H1 (cell line): ENCODE results near the gene TEX54. TPM values are rescaled to one million over a fixed set of nuclear protein-coding genes. Genes with fewer than 3 reads are reported as not detected.
A peak's percentile ranks its signal among the peaks of the same experiment; 100 is the strongest.

Experiments
- CTCF ChIA-PET: fragments of 300-600 bp; sonication (Branson Sonifier 250); formaldehyde crosslinking; loops from one replicate; lab custom pipeline; 2021; ENCODE audit not compliant: partially characterized antibody; lab: Charles Lee
- POLR2A ChIA-PET: fragments of 300-600 bp; sonication (Branson Sonifier 250); formaldehyde crosslinking; loops from one replicate; lab custom pipeline; 2021; ENCODE audit warnings: inconsistent platforms; ENCODE audit not compliant: partially characterized antibody; lab: Charles Lee
- DNase-seq, 2 experiments: peaks; one replicate each; pipeline versions ENCODE4 v3.0.0 to v3.0.0-alpha.2; 2010 to 2022; ENCODE audit warnings: low spot score in 2 of 2, low read depth in 1 of 2, mixed read lengths in 1 of 2
- FAIRE-seq: peaks from 2 replicates; lab custom pipeline; 2011; peaks lifted over from hg19 to GRCh38; lab: Jason Lieb, UNC
- H2AFZ ChIP-seq: 2 replicates; pipeline ENCODE4 v1.8.1; 2012; ENCODE audit warnings: low read length, inconsistent platforms
- H2AK5ac ChIP-seq: 2 replicates; pipeline ENCODE4 v1.6.1; 2013; ENCODE audit warnings: low read depth, low read length
- H2BK120ac ChIP-seq: replicated peaks from 2 replicates; pipeline ENCODE3; 2013; ENCODE audit warnings: low read depth, low read length, inconsistent platforms
- H2BK12ac ChIP-seq: 2 replicates; pipeline ENCODE4 v1.6.1; 2013; ENCODE audit warnings: low read depth, low read length
- H2BK15ac ChIP-seq: 2 replicates; pipeline ENCODE4 v1.6.1; 2013; ENCODE audit warnings: low read length
- H2BK20ac ChIP-seq: 2 replicates; pipeline ENCODE4 v1.6.1; 2013; ENCODE audit warnings: low read length
- H2BK5ac ChIP-seq: 2 replicates; pipeline ENCODE4 v1.6.1; 2013; ENCODE audit warnings: low read depth, low read length
- H3K14ac ChIP-seq: 2 replicates; pipeline ENCODE4 v1.6.1; 2013; ENCODE audit warnings: inconsistent platforms; ENCODE audit not compliant: insufficient read length
- H3K18ac ChIP-seq: 2 replicates; pipeline ENCODE4 v1.6.1; 2013; ENCODE audit warnings: low read length; ENCODE audit errors: extremely low read depth
- H3K23ac ChIP-seq: 2 replicates; pipeline ENCODE4 v1.6.1; 2013; ENCODE audit warnings: inconsistent platforms; ENCODE audit not compliant: insufficient read length
- H3K23me2 ChIP-seq: 2 replicates; pipeline ENCODE4 v1.6.1; 2013; ENCODE audit warnings: low read depth, low read length
- H3K27ac ChIP-seq: 2 replicates; pipeline ENCODE4 v1.6.1; 2011; ENCODE audit warnings: low read depth, low read length, inconsistent platforms
- H3K27me3 ChIP-seq, 4 experiments: replicated peaks in 1 of 4; 1 replicate in 1 of 4; 2 replicates in 3 of 4; pipeline versions ENCODE4 v1.6.1 to v1.8.1; 2011 to 2013; ENCODE audit warnings: low read length in 3 of 4, mild to moderate bottlenecking in 3 of 4, inconsistent platforms in 2 of 4, mixed read lengths in 2 of 4, moderate library complexity in 1 of 4; ENCODE audit not compliant: control insufficient read depth in 3 of 4, insufficient read depth in 3 of 4; ENCODE audit errors: extremely low read depth in 1 of 4
- H3K36me3 ChIP-seq, 4 experiments: 2 replicates each; pipeline versions ENCODE4 v1.6.1 to v1.8.1; 2011 to 2013; ENCODE audit warnings: mild to moderate bottlenecking in 4 of 4, low read length in 3 of 4, moderate library complexity in 2 of 4, control low read depth in 1 of 4, inconsistent platforms in 1 of 4; ENCODE audit not compliant: insufficient read depth in 4 of 4, control insufficient read depth in 2 of 4
- H3K4ac ChIP-seq: replicated peaks from 2 replicates; pipeline ENCODE3; 2013; ENCODE audit warnings: low read length, low read depth, mixed read lengths, inconsistent platforms; ENCODE audit not compliant: insufficient read length
- H3K4me1 ChIP-seq, 4 experiments: replicated peaks in 1 of 4; 1 replicate in 1 of 4; 2 replicates in 3 of 4; pipeline versions ENCODE4 v1.6.1 to v1.8.1; 2011 to 2013; ENCODE audit warnings: low read length in 3 of 4, inconsistent platforms in 2 of 4, mixed read lengths in 1 of 4; ENCODE audit not compliant: insufficient read depth in 4 of 4, control insufficient read depth in 3 of 4
- H3K4me2 ChIP-seq, 2 experiments: 2 replicates each; pipeline versions ENCODE4 v1.6.1 to v1.8.1; 2011 to 2013; ENCODE audit warnings: low read depth in 2 of 2, low read length in 2 of 2, control low read depth in 1 of 2, inconsistent platforms in 1 of 2, mild to moderate bottlenecking in 1 of 2; ENCODE audit not compliant: insufficient read depth in 1 of 2
- H3K4me3 ChIP-seq, 4 experiments: fragments of 200-600, 300-600 bp in 1 of 4; sonication (generic), shearing (Covaris generic), sonication (Bioruptor Twin) in 1 of 4; 2 replicates each; pipeline versions ENCODE4 v1.5.1 to v1.8.1; 2011 to 2016; ENCODE audit warnings: low read length in 4 of 4, low read depth in 3 of 4, control low read depth in 2 of 4, inconsistent platforms in 2 of 4, mild to moderate bottlenecking in 2 of 4, mixed read lengths in 1 of 4, moderate library complexity in 1 of 4; ENCODE audit not compliant: insufficient read depth in 2 of 4; ENCODE audit errors: extremely low read depth in 1 of 4
- H3K56ac ChIP-seq: replicated peaks from 2 replicates; pipeline ENCODE3; 2013; ENCODE audit warnings: low read depth, mild to moderate bottlenecking, mixed read lengths, low read length, inconsistent platforms; ENCODE audit not compliant: insufficient read length
- H3K79me1 ChIP-seq: 2 replicates; pipeline ENCODE4 v1.6.1; 2013; ENCODE audit warnings: low read depth, low read length, control low read depth
- H3K79me2 ChIP-seq, 2 experiments: 2 replicates each; pipeline versions ENCODE4 v1.6.1 to v1.8.1; 2012 to 2013; ENCODE audit warnings: low read length in 2 of 2, mild to moderate bottlenecking in 2 of 2, inconsistent platforms in 1 of 2; ENCODE audit not compliant: insufficient read depth in 2 of 2, control insufficient read depth in 1 of 2
- H3K9ac ChIP-seq, 4 experiments: replicated peaks in 1 of 4; 1 replicate in 1 of 4; 2 replicates in 3 of 4; pipeline versions ENCODE4 v1.6.1 to v1.8.1; 2011 to 2013; ENCODE audit warnings: low read depth in 3 of 4, low read length in 3 of 4, control low read depth in 2 of 4, mild to moderate bottlenecking in 2 of 4, moderate library complexity in 2 of 4, inconsistent platforms in 1 of 4; ENCODE audit errors: extremely low read depth in 1 of 4
- H3K9me3 ChIP-seq, 2 experiments: 2 replicates each; pipeline versions ENCODE4 v1.6.1 to v1.8.1; 2012 to 2013; ENCODE audit warnings: mild to moderate bottlenecking in 2 of 2, moderate library complexity in 2 of 2, control low read depth in 1 of 2, inconsistent platforms in 1 of 2, low read depth in 1 of 2, low read length in 1 of 2, mixed read lengths in 1 of 2; ENCODE audit not compliant: insufficient read depth in 2 of 2
- H4K20me1 ChIP-seq, 2 experiments: replicated peaks in 1 of 2; 2 replicates each; pipeline versions ENCODE3 to v1.8.1; 2011 to 2013; ENCODE audit warnings: inconsistent platforms in 2 of 2, low read length in 2 of 2, mild to moderate bottlenecking in 1 of 2; ENCODE audit not compliant: insufficient read depth in 2 of 2, control insufficient read depth in 1 of 2
- H4K5ac ChIP-seq: 2 replicates; pipeline ENCODE4 v1.6.1; 2013; ENCODE audit warnings: low read length, low read depth, mixed read lengths, inconsistent platforms; ENCODE audit not compliant: insufficient read length
- H4K8ac ChIP-seq: 2 replicates; pipeline ENCODE4 v1.8.0; 2013; ENCODE audit warnings: mild to moderate bottlenecking, moderate library complexity, low read length, inconsistent platforms; ENCODE audit not compliant: insufficient read depth; ENCODE audit errors: extremely low read depth
- H4K91ac ChIP-seq: replicated peaks from 2 replicates; pipeline ENCODE3; 2013; ENCODE audit warnings: low read length, mixed read lengths, inconsistent platforms; ENCODE audit not compliant: insufficient read length
- POLR2A ChIP-seq, 2 experiments: IDR thresholded peaks; 1 replicate in 1 of 2; 2 replicates in 1 of 2; pipeline ENCODE4 v1.6.1; 2011; ENCODE audit warnings: low read depth in 2 of 2, low read length in 2 of 2, mild to moderate bottlenecking in 2 of 2; ENCODE audit errors: control extremely low read depth in 1 of 2
- SAP30 ChIP-seq: fragments of 300-600 bp; sonication (generic); IDR thresholded peaks from 2 replicates; pipeline ENCODE4 v1.7.1; 2012; ENCODE audit warnings: low read length, moderate library complexity, mild to moderate bottlenecking, inconsistent platforms; ENCODE audit not compliant: insufficient read depth, insufficient replicate concordance
- TEAD4 ChIP-seq: IDR thresholded peaks from 2 replicates; pipeline ENCODE4 v1.6.1; 2012; ENCODE audit warnings: low read depth, low read length, inconsistent platforms, mixed read lengths
- WGBS, 2 experiments: shearing (Covaris generic) in 1 of 2; methylation state at CpG; one replicate each; pipeline versions ENCODE4 v1.1.6 to v1.1.7; 2013 to 2015; ENCODE audit warnings: low lambda C conversion rate in 2 of 2, mixed read lengths in 2 of 2, inconsistent platforms in 1 of 2, low coverage in 1 of 2, missing lambda C conversion rate in 1 of 2; ENCODE audit not compliant: insufficient replicate concordance in 2 of 2, insufficient coverage in 1 of 2, insufficient read length in 1 of 2; ENCODE audit errors: extremely low coverage in 1 of 2, missing lambda C conversion rate in 1 of 2; 5-methylcytosine and 5-hydroxymethylcytosine counted together
- polyA plus RNA-seq, 7 experiments: library from polyadenylated mRNA; depleted of rRNA in 3 of 7; stranded (reverse) in 5 of 7; unstranded in 2 of 7; fragments of >200 nt in 5 of 7; fragments of 200-250 nt in 2 of 7; gene quantifications; 1 replicate in 5 of 7; 2 replicates in 1 of 7; 4 replicates in 1 of 7; pipeline versions ENCODE4 v1.2.1 to v1.2.3, GENCODE V29; 2011 to 2013; ENCODE audit warnings: missing spikeins in 2 of 7, mixed read lengths in 2 of 7
- total RNA-seq: library from RNA; stranded (reverse); fragmentation: NEBNext Ultra II Directional; extraction: Animal tissue kit (Norgen Biotek cat#: 25700); gene quantifications from 2 replicates; pipeline ENCODE4 v1.2.1, GENCODE V29; 2021

The TEX54 gene
- total and polyA plus RNA-seq, 2 of the 8 experiments (the other 6 are each of a cell fraction or from before 2014, with no cell fraction given): 1.2 TPM; not detected in 1

- peaks cover 0 to 14% (median 2%) of the 10 kb centered on the region in 4 experiments; a peak in 2 of 7 replicates for H3K4me1 ChIP-seq
- no peaks in the 10 kb centered on the region for H3K27me3 ChIP-seq
- peaks cover 3 to 31% of the 10 kb centered on the region in 2 experiments; a peak in 3 of 4 replicates for H3K79me2 ChIP-seq
- no peak overlapping the region for H2BK20ac ChIP-seq
- peaks cover 3 to 13% of the 10 kb centered on the region in 2 experiments for H4K20me1 ChIP-seq
- no peak overlapping the region for H2BK120ac ChIP-seq
- H3K79me1 ChIP-seq: peaks cover 7% of the 10 kb centered on the region; the same call in 1 of the 2 replicates
- H3K4me2 ChIP-seq: no peak overlapping the region
- FAIRE-seq (no peak), DNase-seq (no peak)
- no peak overlapping the region for H3K23ac ChIP-seq
- no peak overlapping the region for H3K9ac ChIP-seq
- WGBS, 2 experiments: 93% methylated on average over 8 of the region's 8 CpGs; no CpG with 5 or more reads in 1 of the 2 experiments
- H3K56ac ChIP-seq: no peak overlapping the region
- H2AFZ ChIP-seq: no peak overlapping the region
- no peak overlapping the region for H2BK5ac ChIP-seq
- ChIA-PET POLR2A (interaction anchor here (1.0 to 13.8 kb wide), 13 partner anchors 11 to 100 kb away, joined by 3 to 398 read pairs (median 5); partner anchors contain the start of genes NXF1, SLC3A2 and ZBTB3), CTCF (interaction anchor here (1.3 to 3.2 kb wide), 3 partner anchors 28 to 49 kb away, joined by 3 to 12 read pairs (median 6); no protein-coding TSS in a partner anchor)
- no peak overlapping the region for H2BK12ac ChIP-seq
- no peak overlapping the region for H3K4me3 ChIP-seq
- H4K8ac ChIP-seq: no peak overlapping the region
- no peak overlapping the region for H3K27ac ChIP-seq
- peak in 1 of 2 experiments; percentile 45; a peak in 1 of 3 replicates for TF ChIP-seq POLR2A (IDR thresholded peaks at IDR 0.05; ENCODE audit: control extremely low read depth in 1 of 2, low read depth in 2 of 2, low read length in 2 of 2)
- no peak for TF ChIP-seq SAP30
- no peak for TF ChIP-seq TEAD4
- H3K36me3 ChIP-seq: peaks cover 21 to 37% (median 30%) of the 10 kb centered on the region in 4 experiments
- no peak overlapping the region for H2BK15ac ChIP-seq
- peaks cover 16% of the 10 kb centered on the region for H3K23me2 ChIP-seq
- H2AK5ac ChIP-seq: no peak overlapping the region
- no peak overlapping the region for H3K4ac ChIP-seq
- H3K9me3 ChIP-seq: no peaks in the 10 kb centered on the region
- H3K14ac ChIP-seq: no peak overlapping the region
- H4K91ac ChIP-seq: no peak overlapping the region
- no peak overlapping the region for H3K18ac ChIP-seq
- H4K5ac ChIP-seq: no peak overlapping the region
Measured at GRCh38 chr11:62835336-62835735, 2.7 kb upstream of the TEX54 start.
